ENCODE results near the gene EGF.

DNA sequence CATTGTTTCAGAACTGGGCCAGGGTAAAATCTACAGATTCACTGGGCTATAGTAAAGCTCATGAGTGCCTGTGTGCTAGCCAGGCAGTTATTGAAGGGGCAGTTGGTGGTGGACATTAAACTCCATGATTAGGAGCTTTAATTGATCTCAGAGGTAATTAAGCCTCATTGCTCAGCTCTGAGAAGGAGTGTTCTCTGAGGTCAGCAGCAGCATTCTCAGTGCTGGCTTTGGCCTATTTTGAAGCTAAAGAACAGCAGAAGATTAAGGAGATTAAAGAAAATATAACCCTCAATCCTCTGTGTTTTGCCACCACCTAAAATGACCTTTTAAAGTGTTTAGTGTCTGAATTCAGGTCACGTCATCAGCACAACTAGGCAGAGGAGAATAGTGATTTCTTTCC, 42.5 kb downstream of the EGF start:
- no peak for TF ChIP-seq CTCF (tag by site-specific recombination; IDR thresholded peaks at IDR 0.05)
- TF ChIP-seq HOXA7 (CRISPR knock-in tag; IDR thresholded peaks at IDR 0.05; ENCODE audit: borderline replicate concordance), result no peak
- TF ChIP-seq ZNF510 (tag by site-specific recombination; IDR thresholded peaks at IDR 0.05; ENCODE audit: insufficient replicate concordance), result no peak
- TF ChIP-seq, protein P1, sequence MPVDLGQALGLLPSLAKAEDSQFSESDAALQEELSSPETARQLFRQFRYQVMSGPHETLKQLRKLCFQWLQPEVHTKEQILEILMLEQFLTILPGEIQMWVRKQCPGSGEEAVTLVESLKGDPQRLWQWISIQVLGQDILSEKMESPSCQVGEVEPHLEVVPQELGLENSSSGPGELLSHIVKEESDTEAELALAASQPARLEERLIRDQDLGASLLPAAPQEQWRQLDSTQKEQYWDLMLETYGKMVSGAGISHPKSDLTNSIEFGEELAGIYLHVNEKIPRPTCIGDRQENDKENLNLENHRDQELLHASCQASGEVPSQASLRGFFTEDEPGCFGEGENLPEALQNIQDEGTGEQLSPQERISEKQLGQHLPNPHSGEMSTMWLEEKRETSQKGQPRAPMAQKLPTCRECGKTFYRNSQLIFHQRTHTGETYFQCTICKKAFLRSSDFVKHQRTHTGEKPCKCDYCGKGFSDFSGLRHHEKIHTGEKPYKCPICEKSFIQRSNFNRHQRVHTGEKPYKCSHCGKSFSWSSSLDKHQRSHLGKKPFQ (tag by site-specific recombination; IDR thresholded peaks at IDR 0.05), result no peak
- no peak for TF ChIP-seq ZEB2 (tag by site-specific recombination; IDR thresholded peaks at IDR 0.05)
- no peak for TF ChIP-seq YY1 (tag by site-specific recombination; IDR thresholded peaks at IDR 0.05)
- no peak for TF ChIP-seq ZNF146 (tag by site-specific recombination; IDR thresholded peaks at IDR 0.05)
- TF ChIP-seq ZNF670 (tag by site-specific recombination; IDR thresholded peaks at IDR 0.05; ENCODE audit: low read depth), result no peak
